Mucosa of descending colon (tissue), 3 donors: Measurements from ENCODE around the gene EXOSC6. TPM values are rescaled to one million over a fixed set of nuclear protein-coding genes. Genes with fewer than 3 reads are reported as not detected.
"Not testable (repeated sequence)": the region's sequence is repeated elsewhere in the genome, so short reads cannot be mapped to it uniquely, and the experiment has no call there.

Experiments used
- ATAC-seq: fragments of 200-7000 bp; cut with Tn5 transposase; one replicate; pipeline ENCODE4 v1.9.1; 2020; ENCODE audit warnings: mild to moderate bottlenecking, moderate library complexity
- DNase-seq, 3 donors: peaks; one replicate each; pipeline ENCODE4 v3.0.0-alpha.2; 2020
- H3K36me3 ChIP-seq: fragments of 200-600 bp; one replicate; pipeline ENCODE4 v1.8.0; 2021; ENCODE audit warnings: low read depth, mild to moderate bottlenecking
- H3K4me1 ChIP-seq: fragments of 200-600 bp; one replicate; pipeline ENCODE4 v1.8.0; 2021; ENCODE audit warnings: low read depth, mild to moderate bottlenecking
- H3K4me3 ChIP-seq: fragments of 200-600 bp; one replicate; pipeline ENCODE4 v1.8.0; 2021; ENCODE audit warnings: mild to moderate bottlenecking
- H3K9me3 ChIP-seq: fragments of 200-600 bp; one replicate; pipeline ENCODE4 v1.8.0; 2021; ENCODE audit warnings: mild to moderate bottlenecking
- intact Hi-C, 2 donors: fragments of 100-400 bp; cut with DNase I in 1 of 2; cut with micrococcal nuclease in 1 of 2; formaldehyde crosslinking; loops; one replicate each; pipeline versions ENCODE4 v1.11.0 to v1.11.1; 2022; cut with DNase I, micrococcal nuclease
- total RNA-seq, 3 donors: library from RNA; stranded (reverse); fragmentation: NEBNext Ultra II Directional in 2 of 3; extraction: Animal tissue kit (Norgen Biotek cat#: 25700) in 2 of 3; gene quantifications; one replicate each; pipeline versions ENCODE4 v1.2.1 to v1.2.4, GENCODE V29; 2021 to 2023
- donor health status: DM: no; HTN: no; CAD: no; lungs with moderate emphysema.
- donor health status: DM: no; HTN: no; CAD: no.
- donor health status: DM: no; HTN: yes; CAD: no.

EXOSC6 gene
- total RNA-seq, 3 donors from 2014 or later, result 14.7 to 29.3 (median 19.4) TPM

DNA sequence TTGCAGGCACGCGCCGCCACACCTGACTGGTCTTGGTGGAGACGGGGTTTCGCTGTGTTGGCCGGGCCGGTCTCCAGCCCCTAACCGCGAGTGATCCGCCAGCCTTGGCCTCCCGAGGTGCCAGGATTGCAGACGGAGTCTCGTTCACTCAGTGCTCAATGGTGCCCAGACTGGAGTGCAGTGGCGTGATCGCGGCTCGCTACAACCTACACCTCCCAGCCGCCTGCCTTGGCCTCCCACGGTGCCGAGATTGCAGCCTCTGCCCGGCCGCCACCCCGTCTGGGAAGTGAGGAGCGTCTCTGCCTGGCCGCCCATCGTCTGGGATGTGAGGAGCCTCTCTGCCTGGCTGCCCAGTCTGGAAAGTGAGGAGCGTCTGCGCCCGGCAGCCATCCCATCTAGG, 47.7 kb downstream of the EXOSC6 start:
- H3K4me1 ChIP-seq, ATAC-seq, intact Hi-C loops, DNase-seq, H3K36me3 ChIP-seq, H3K9me3 ChIP-seq, H3K4me3 ChIP-seq: not testable (repeated sequence)

DNA sequence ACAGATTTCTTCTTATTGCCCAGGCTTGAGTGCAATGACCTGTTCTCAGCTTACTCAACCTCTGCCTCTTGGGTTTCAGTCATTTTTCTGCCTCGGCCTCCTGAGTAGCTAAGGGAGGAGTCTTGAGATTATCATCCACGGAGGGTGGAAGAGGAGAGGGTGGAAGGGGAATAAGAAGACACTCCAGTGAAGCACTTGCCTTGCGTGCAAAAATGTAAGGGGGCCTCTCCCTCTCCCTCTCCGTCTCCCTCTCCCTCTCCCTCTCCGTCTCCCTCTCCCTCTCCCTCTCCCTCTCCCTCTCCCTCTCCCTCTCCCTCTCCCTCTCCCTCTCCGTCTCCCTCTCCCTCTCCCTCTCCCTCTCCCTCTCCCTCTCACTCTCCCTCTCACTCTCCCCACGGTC, 48.2 kb downstream of the EXOSC6 start:
- not testable (repeated sequence) for H3K4me3 ChIP-seq, H3K36me3 ChIP-seq, ATAC-seq

GRCh38 chr16:70200063-70200462, 51.7 kb downstream of the EXOSC6 start:
- H3K4me1 ChIP-seq, intact Hi-C loops, DNase-seq, H3K36me3 ChIP-seq, ATAC-seq, H3K4me3 ChIP-seq, H3K9me3 ChIP-seq: not testable (repeated sequence)

More for the DNA sequence above, 48.2 kb downstream of the EXOSC6 start:
- H3K9me3 ChIP-seq, H3K4me1 ChIP-seq, DNase-seq, intact Hi-C loops: not testable (repeated sequence)

GRCh38 chr16:70199170-70199569, 52.6 kb downstream of the EXOSC6 start:
- H3K9me3 ChIP-seq, ATAC-seq, H3K4me3 ChIP-seq, intact Hi-C loops, H3K4me1 ChIP-seq, DNase-seq, H3K36me3 ChIP-seq: not testable (repeated sequence)

GRCh38 chr16:70198666-70199065, 53.1 kb downstream of the EXOSC6 start:
- H3K36me3 ChIP-seq, H3K9me3 ChIP-seq, H3K4me3 ChIP-seq, H3K4me1 ChIP-seq, DNase-seq, intact Hi-C loops, ATAC-seq: not testable (repeated sequence)

GRCh38 chr16:70198230-70198629, 53.5 kb downstream of the EXOSC6 start:
- H3K4me3 ChIP-seq, H3K4me1 ChIP-seq, DNase-seq, intact Hi-C loops, H3K36me3 ChIP-seq, ATAC-seq, H3K9me3 ChIP-seq: not testable (repeated sequence)

DNA sequence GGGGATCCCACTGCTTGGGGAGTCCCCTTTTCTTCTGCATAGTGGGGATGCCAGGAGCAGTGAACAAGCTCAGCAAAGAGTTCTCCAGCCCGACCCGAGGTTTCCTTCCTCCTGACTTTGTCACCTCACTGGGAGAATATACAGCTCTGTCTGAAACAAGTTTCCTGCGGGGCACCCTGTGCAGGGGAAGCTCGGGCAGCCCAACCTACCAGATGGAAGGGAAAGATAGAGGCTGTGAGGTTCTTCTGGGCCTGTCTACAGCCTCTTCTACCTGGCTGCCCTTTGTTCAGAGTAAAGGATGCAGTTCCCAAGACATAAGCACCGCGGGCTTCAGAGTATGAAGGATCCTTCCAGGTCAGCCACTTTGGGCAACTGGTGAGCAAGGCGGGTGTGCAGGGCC, 54.1 kb downstream of the EXOSC6 start:
- ATAC-seq, H3K9me3 ChIP-seq, H3K4me3 ChIP-seq, H3K36me3 ChIP-seq, DNase-seq, H3K4me1 ChIP-seq, intact Hi-C loops: not testable (repeated sequence)

Other genes starting within 250 kb of the EXOSC6 start
- gene PDPR, start 137.6 kb downstream of the EXOSC6 start, total RNA-seq, result 10 to 100 TPM; 21.0 to 43.6 (median 31.0) TPM
- gene CLEC18C, start 78.2 kb downstream of the EXOSC6 start, total RNA-seq, result under 1 TPM; 0.61 to 0.87 (median 0.70) TPM
- gene AARS1, start 37.6 kb upstream of the EXOSC6 start, total RNA-seq, result 10 to 100 TPM; 30.1 to 77.7 (median 42.7) TPM
- 10 to 100 TPM; 22.5 to 34.7 (median 28.7) TPM for gene DDX19B, start 47.2 kb upstream of the EXOSC6 start, total RNA-seq
- 10 to 100 TPM; 19.1 to 34.7 (median 21.4) TPM for gene DDX19A, start 95.0 kb upstream of the EXOSC6 start, total RNA-seq
- 10 to 100 TPM in 1 of 3 donors, 1 to 10 TPM in 2; 4.2 to 22.4 (median 9.5) TPM for gene ST3GAL2, start 187.2 kb upstream of the EXOSC6 start, total RNA-seq
- gene FCSK, start 202.7 kb upstream of the EXOSC6 start, total RNA-seq, result 10 to 100 TPM; 30.1 to 47.4 (median 33.0) TPM